ENCODE measurements around the gene SLX4. TPM values are rescaled to one million over a fixed set of nuclear protein-coding genes. Genes with fewer than 3 reads are reported as not detected.
A peak's percentile ranks its signal among the peaks of the same experiment; 100 is the strongest.

SLX4 gene
- total and polyA plus RNA-seq, 9 of the 15 experiments (the other 6 are each of a cell fraction or from before 2014, with no cell fraction given), result 0.29 to 7.9 (median 3.8) TPM

DNA sequence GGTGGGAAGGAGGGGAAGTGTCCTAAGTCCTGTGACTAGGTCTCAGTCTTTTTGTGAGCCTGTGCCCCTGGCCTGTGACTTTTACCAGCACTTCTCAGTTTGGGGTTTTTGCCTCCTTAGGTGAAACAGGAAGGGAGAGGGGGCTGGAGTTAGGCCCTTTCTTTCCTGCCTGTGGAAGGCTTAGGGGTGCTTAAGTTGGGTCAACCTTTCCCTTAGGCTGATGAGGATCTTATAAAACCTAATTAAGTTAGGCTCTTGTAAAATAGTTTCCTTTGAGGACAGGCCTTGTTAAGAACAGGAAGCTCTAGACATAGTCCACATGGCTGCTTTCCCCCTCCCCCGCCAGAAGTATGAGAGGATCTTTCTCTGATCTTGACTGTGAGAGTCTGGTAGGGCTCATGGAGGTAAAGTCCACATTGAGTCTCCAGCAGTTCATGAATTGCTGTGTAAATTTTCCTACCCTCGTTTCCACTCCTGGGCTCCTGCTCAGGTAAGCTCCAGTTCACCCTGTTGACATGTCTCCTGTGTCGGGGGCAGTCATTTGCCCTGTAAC lies 26.0 kb upstream of the SLX4 start (continued):
- TF ChIP-seq TCF7L2 (IDR thresholded peaks at IDR 0.05; ENCODE audit: low read depth, low read length), result no peak

DNA sequence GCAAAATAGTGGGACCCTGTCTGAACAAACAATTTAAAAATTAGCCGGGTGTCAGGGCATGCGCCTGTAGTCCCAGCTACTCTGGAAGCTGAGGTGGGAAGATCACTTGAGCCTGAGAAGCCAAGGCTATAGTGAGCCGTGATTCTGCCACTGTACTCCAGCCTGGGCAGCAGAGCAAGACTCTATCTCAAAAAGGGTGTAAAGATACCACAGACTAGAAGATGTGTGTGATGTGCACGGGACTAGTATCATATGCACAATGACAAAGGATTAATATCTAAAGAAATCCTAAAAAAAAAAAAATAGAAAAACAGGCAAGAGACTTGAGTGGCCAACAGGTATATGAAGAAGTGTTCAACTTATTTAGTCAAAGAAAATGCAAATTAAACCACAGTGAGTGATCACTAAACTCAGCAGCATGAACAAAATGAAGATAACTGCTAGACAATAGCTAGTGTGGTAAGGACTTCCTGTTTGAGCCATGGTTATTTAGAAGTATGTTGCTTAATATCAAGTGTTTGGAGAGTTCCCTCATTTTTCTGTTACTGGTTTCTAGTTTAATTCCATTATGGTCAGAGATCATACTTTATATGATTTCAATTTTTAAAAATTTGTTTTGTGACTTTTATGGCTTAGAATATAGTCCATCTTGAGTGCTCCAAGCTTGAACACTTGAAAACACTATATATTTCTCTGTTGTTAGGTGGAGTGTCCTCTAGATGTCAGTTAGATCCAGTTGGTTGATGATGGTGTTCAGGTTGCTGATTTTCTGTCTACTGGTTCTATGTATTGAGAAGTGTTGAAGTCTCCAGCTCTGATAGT lies 14.7 kb upstream of the SLX4 start:
- ChIA-PET POLR2A (interaction anchor here (0.9 to 1.2 kb wide), 3 partner anchors 7 to 17 kb away, joined by 3 to 5 read pairs (median 3); no protein-coding TSS in a partner anchor), CTCF (ENCODE audit: low intra/inter-chr PET ratio) (no interaction called here)
- Histone ChIP-seq H3K27ac (ENCODE audit: extremely low read depth, low read depth, low read length) (peak overlapping the region; percentile 43; the same call in 1 of the 3 replicates), H3K9me1 (ENCODE audit: control insufficient read depth, insufficient read depth, low read length) (no peaks in the 10 kb centered on the region), H3K4me1 (replicated peaks in 1 of 2; ENCODE audit: control insufficient read depth in 2 of 2, insufficient read depth in 2 of 2, low read length in 2 of 2) (0 out of 5 replicates have a peak, but pooled peaks cover 0 to 5% of the 10 kb centered on the region in 2 experiments), H3K9me3 (replicated peaks; ENCODE audit: control insufficient read depth, insufficient read depth, low read depth, low read length) (no peaks in the 10 kb centered on the region), H3K9ac (ENCODE audit: insufficient read depth in 1 of 2, low read depth in 2 of 2, low read length in 2 of 2) (no peak overlapping the region), H3K4me3 (no peak overlapping the region), H3K4me2 (ENCODE audit: insufficient read depth, low read length) (no peak overlapping the region), H2AFZ (ENCODE audit: low read depth, low read length) (peak overlapping the region; percentile 17; the same call in 1 of the 2 replicates), H3K36me3 (ENCODE audit: control insufficient read depth, insufficient read depth, low read length) (no peaks in the 10 kb centered on the region), H3K79me2 (ENCODE audit: control insufficient read depth, insufficient read depth, low read length) (no peaks in the 10 kb centered on the region), H3K27me3 (ENCODE audit: control insufficient read depth in 2 of 2, insufficient read depth in 2 of 2, low read length in 2 of 2) (no peaks in the 10 kb centered on the region), H4K20me1 (replicated peaks; ENCODE audit: control insufficient read depth, insufficient read depth, low read length) (no peaks in the 10 kb centered on the region)
- DNase-seq (ENCODE audit: extremely low read depth in 1 of 4, low spot score in 3 of 4), result peak in 1 of 4 experiments; percentile 30
- FAIRE-seq, result peak; percentile 76
- intact Hi-C loops (cut with micrococcal nuclease) (no loop called here), in situ Hi-C loops (cut with MboI) (no loop called here)
- no TSS peak for BruUV-seq (replicated peaks)
- 53% methylated on average over 4 of the region's 4 CpGs for WGBS (ENCODE audit: insufficient coverage, low coverage, missing lambda C conversion rate)
- ATAC-seq, result peak; percentile 81
- TF ChIP-seq PHB2 (IDR thresholded peaks at IDR 0.05; ENCODE audit: low read depth) (no peak), KAT2B (IDR thresholded peaks at IDR 0.05; ENCODE audit: low read depth, low read length) (no peak), ZNF551 (CRISPR knock-in tag; IDR thresholded peaks at IDR 0.05) (no peak), ZNF24 (IDR thresholded peaks at IDR 0.05) (no peak), GATAD2A (IDR thresholded peaks at IDR 0.05) (no peak), HNRNPLL (IDR thresholded peaks at IDR 0.05; ENCODE audit: low read depth, low read length, poor library complexity, severe bottlenecking) (no peak), TSC22D4 (tag; IDR thresholded peaks at IDR 0.05) (no peak), SUPT5H (IDR thresholded peaks at IDR 0.05) (no peak), SMARCA5 (IDR thresholded peaks at IDR 0.05) (no peak), NCOA6 (IDR thresholded peaks at IDR 0.05) (0 out of 2 replicates have a peak, but pooled peaks have one; percentile 18), CEBPG (CRISPR knock-in tag; IDR thresholded peaks at IDR 0.05) (no peak), CEBPG (tag; conservative IDR thresholded peaks at IDR 0.05 in 1 of 2, IDR thresholded peaks at IDR 0.05 in 1 of 2) (peak; percentile 64 to 65), RFX5 (IDR thresholded peaks at IDR 0.05; ENCODE audit: low read depth, low read length) (no peak), RAD21 (CRISPR knock-in tag; conservative IDR thresholded peaks at IDR 0.05 in 1 of 2, IDR thresholded peaks at IDR 0.05 in 1 of 2) (peak in 1 of 2 experiments; percentile 61; a peak in 2 of 4 replicates)
- TF ChIP-seq, protein P1, sequence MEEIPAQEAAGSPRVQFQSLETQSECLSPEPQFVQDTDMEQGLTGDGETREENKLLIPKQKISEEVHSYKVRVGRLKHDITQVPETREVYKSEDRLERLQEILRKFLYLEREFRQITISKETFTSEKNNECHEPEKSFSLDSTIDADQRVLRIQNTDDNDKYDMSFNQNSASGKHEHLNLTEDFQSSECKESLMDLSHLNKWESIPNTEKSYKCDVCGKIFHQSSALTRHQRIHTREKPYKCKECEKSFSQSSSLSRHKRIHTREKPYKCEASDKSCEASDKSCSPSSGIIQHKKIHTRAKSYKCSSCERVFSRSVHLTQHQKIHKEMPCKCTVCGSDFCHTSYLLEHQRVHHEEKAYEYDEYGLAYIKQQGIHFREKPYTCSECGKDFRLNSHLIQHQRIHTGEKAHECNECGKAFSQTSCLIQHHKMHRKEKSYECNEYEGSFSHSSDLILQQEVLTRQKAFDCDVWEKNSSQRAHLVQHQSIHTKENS (CRISPR knock-in tag; IDR thresholded peaks at IDR 0.05), result no peak
- TF ChIP-seq, protein P2, sequence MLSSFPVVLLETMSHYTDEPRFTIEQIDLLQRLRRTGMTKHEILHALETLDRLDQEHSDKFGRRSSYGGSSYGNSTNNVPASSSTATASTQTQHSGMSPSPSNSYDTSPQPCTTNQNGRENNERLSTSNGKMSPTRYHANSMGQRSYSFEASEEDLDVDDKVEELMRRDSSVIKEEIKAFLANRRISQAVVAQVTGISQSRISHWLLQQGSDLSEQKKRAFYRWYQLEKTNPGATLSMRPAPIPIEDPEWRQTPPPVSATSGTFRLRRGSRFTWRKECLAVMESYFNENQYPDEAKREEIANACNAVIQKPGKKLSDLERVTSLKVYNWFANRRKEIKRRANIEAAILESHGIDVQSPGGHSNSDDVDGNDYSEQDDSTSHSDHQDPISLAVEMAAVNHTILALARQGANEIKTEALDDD (IDR thresholded peaks at IDR 0.05), result peak; percentile 46; the same call in 1 of the 2 replicates
- TF ChIP-seq, protein P3, sequence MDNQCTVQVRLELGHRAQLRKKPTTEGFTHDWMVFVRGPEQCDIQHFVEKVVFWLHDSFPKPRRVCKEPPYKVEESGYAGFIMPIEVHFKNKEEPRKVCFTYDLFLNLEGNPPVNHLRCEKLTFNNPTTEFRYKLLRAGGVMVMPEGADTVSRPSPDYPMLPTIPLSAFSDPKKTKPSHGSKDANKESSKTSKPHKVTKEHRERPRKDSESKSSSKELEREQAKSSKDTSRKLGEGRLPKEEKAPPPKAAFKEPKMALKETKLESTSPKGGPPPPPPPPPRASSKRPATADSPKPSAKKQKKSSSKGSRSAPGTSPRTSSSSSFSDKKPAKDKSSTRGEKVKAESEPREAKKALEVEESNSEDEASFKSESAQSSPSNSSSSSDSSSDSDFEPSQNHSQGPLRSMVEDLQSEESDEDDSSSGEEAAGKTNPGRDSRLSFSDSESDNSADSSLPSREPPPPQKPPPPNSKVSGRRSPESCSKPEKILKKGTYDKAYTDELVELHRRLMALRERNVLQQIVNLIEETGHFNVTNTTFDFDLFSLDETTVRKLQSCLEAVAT (IDR thresholded peaks at IDR 0.05), result no peak
